PFSK-1 (cell line): ENCODE results near the gene SESN2.

Experiments
- FOXP2 ChIP-seq: optimal IDR thresholded peaks from 2 replicates; pipeline ENCODE3; 2011; ENCODE audit warnings: borderline replicate concordance, control low read depth, inconsistent platforms; ENCODE audit not compliant: insufficient read depth; ENCODE audit errors: extremely low read length, extremely low read depth
- POLR2AphosphoS5 ChIP-seq: IDR thresholded peaks from 2 replicates; pipeline ENCODE4 v1.6.1; 2012; ENCODE audit warnings: low read depth, mild to moderate bottlenecking, control low read depth, low read length, moderate library complexity
- REST ChIP-seq, 2 experiments: IDR thresholded peaks; 2 replicates each; pipeline versions ENCODE4 v1.6.1 to v1.8.0; 2011 to 2012; ENCODE audit warnings: low read depth in 2 of 2, low read length in 2 of 2, control low read depth in 1 of 2, inconsistent platforms in 1 of 2, mild to moderate bottlenecking in 1 of 2, moderate library complexity in 1 of 2; ENCODE audit not compliant: insufficient read depth in 1 of 2
- SIN3A ChIP-seq: IDR thresholded peaks from 2 replicates; pipeline ENCODE4 v1.6.1; 2012; ENCODE audit warnings: mild to moderate bottlenecking, low read length, moderate library complexity, borderline replicate concordance; ENCODE audit not compliant: insufficient read depth
- TAF1 ChIP-seq: IDR thresholded peaks from 2 replicates; pipeline ENCODE4 v1.6.1; 2012; ENCODE audit warnings: low read length, control low read depth, borderline replicate concordance; ENCODE audit not compliant: insufficient read depth

The SESN2 gene

DNA sequence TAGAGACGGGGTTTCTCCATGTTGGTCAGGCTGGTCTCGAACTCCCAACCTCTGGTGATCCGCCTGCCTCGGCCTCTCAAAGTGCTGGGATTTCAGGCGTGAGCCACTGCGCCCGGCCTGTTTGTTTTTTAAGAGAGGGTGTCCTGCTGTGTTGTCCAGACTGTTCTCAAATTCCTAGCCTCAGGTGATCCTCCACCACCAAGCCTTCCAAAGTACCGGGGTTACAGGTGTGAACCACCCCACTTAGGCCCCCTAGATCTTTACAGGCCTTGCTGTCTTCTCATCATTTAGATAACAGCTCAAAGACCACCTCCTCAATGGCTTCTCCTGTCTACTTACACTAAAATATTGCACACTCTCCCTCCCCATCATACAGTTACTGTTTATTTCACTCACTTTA lies 6.3 kb downstream of the SESN2 start:
- no peak for TF ChIP-seq TAF1
- TF ChIP-seq POLR2AphosphoS5, result no peak
- TF ChIP-seq SIN3A, result no peak
- TF ChIP-seq FOXP2, result no peak
- TF ChIP-seq REST (IDR thresholded peaks at IDR 0.05; ENCODE audit: insufficient read depth in 1 of 2, low read depth in 2 of 2, low read length in 2 of 2), result no peak

- TF ChIP-seq FOXP2, result no peak
- TF ChIP-seq REST (IDR thresholded peaks at IDR 0.05; ENCODE audit: insufficient read depth in 1 of 2, low read depth in 2 of 2, low read length in 2 of 2), result no peak
These were observed 7.6 kb downstream of the SESN2 start for GRCh38 chr1:28266920-28267322.

DNA sequence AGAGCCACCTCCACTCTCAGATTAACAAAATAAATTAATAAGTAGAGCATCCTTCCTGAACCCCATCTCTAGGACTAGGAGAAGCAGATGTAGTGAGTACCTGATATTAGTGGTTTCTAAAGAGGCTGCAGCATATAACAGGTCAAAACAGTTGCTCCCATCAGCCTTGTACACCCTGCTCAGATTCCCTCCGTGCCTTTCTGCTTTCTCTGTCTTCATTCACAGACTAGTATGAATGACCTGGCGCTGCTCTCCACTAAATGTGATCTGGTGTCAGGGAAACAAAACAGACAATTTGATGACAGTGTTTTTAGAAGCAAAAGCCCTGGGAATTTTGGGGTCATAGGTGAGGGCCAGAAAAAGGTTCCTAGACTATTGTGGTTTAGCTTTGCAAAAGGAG lies 8.3 kb downstream of the SESN2 start:
- TF ChIP-seq REST (IDR thresholded peaks at IDR 0.05; ENCODE audit: insufficient read depth in 1 of 2, low read depth in 2 of 2, low read length in 2 of 2) (no peak), SIN3A (no peak)

DNA sequence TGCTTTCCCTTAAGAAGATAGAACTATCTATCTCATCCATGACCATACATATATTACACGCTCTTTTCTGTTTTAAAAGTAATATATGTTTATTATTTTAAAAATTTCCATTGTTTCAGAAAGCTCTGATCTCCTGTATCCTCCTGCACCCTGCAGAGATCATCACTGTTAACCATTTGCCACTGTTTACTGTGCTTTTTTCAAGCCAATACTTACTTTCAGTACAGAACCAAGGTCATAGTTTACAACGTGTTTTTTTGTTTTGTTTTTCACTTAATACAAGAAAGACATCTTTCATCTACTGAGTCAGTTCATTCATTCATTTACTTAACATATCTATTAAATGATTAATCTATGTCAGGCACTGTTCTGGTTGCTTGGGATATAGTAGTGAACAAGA lies 10.2 kb downstream of the SESN2 start:
- TF ChIP-seq POLR2AphosphoS5 (no peak), REST (IDR thresholded peaks at IDR 0.05; ENCODE audit: insufficient read depth in 1 of 2, low read depth in 2 of 2, low read length in 2 of 2) (no peak), TAF1 (no peak), SIN3A (no peak), FOXP2 (no peak)

DNA sequence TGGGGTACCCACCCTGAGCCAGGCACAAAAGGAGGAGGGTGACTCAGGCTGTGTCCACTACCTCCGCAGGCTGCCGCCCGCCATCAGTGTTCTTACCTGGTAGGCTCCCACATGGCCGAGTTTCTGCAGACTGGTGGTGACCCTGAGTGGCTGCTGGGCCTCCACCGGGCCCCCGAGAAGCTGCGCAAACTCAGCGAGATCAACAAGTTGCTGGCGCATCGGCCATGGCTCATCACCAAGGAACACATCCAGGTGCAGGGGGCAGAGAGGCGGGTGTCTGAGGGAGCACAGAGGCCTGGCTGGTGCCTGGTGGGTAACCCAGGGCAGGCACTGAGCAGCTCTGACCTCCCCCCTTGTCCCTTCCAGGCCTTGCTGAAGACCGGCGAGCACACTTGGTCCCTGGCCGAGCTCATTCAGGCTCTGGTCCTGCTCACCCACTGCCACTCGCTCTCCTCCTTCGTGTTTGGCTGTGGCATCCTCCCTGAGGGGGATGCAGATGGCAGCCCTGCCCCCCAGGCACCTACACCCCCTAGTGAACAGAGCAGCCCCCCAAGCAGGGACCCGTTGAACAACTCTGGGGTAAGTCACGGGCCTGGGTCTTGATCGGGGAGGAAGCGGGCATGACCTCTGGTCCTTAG lies 13.0 kb downstream of the SESN2 start:
- no peak for TF ChIP-seq FOXP2
- no peak for TF ChIP-seq SIN3A
- TF ChIP-seq POLR2AphosphoS5, result no peak
- TF ChIP-seq REST (IDR thresholded peaks at IDR 0.05; ENCODE audit: insufficient read depth in 1 of 2, low read depth in 2 of 2, low read length in 2 of 2), result no peak
